Neural progenitor cell (in vitro differentiated cells): ENCODE results near the gene PGR. TPM values are rescaled to one million over a fixed set of nuclear protein-coding genes. Genes with fewer than 3 reads are reported as not detected.

ENCODE experiments used
- DNase-seq: peaks from one replicate; pipeline ENCODE4 v3.0.0-alpha.2; 2016; ENCODE audit warnings: low spot score
- H2AFZ ChIP-seq: fragments of 200-600 bp; sonication (generic); replicated peaks from 2 replicates; pipeline ENCODE4 v1.6.1; 2016; ENCODE audit warnings: antibody characterized with exemption
- H3F3A ChIP-seq: fragments of 200-600 bp; sonication (generic); 2 replicates; pipeline ENCODE4 v1.6.1; 2016; ENCODE audit warnings: antibody characterized with exemption, low read depth
- H3K27ac ChIP-seq: fragments of 200-600 bp; sonication (generic); 2 replicates; pipeline ENCODE4 v1.5.1; 2016; ENCODE audit warnings: mild to moderate bottlenecking
- H3K27me3 ChIP-seq: fragments of 200-600 bp; sonication (generic); 2 replicates; pipeline ENCODE4 v1.6.1; 2016; ENCODE audit warnings: mild to moderate bottlenecking, moderate library complexity
- H3K36me3 ChIP-seq: fragments of 200-600 bp; sonication (generic); 2 replicates; pipeline ENCODE4 v1.5.1; 2016
- H3K4me1 ChIP-seq: fragments of 200-600 bp; sonication (generic); 2 replicates; pipeline ENCODE4 v1.6.1; 2016; ENCODE audit warnings: mixed run types
- H3K4me2 ChIP-seq: fragments of 200-600 bp; sonication (generic); 2 replicates; pipeline ENCODE4 v1.6.1; 2016
- H3K4me3 ChIP-seq: fragments of 200-600 bp; sonication (generic); 2 replicates; pipeline ENCODE4 v1.5.1; 2016
- H3K79me2 ChIP-seq: fragments of 200-600 bp; sonication (generic); 2 replicates; pipeline ENCODE4 v1.6.1; 2016; ENCODE audit warnings: low read depth
- H3K9ac ChIP-seq: fragments of 200-600 bp; sonication (generic); 2 replicates; pipeline ENCODE4 v1.6.1; 2016
- H3K9me3 ChIP-seq: fragments of 200-600 bp; sonication (generic); 2 replicates; pipeline ENCODE4 v1.5.1; 2016; ENCODE audit warnings: low read depth
- H4K20me1 ChIP-seq: fragments of 200-600 bp; sonication (generic); 2 replicates; pipeline ENCODE4 v1.6.1; 2016; ENCODE audit warnings: low read depth
- H3K27ac Mint-ChIP-seq: 3 replicates; pipeline ENCODE4 v1.8.0; 2021; ENCODE audit warnings: mixed read lengths
- H3K27me3 Mint-ChIP-seq: 2 replicates; pipeline ENCODE4 v1.8.0; 2022; ENCODE audit warnings: low read depth, mild to moderate bottlenecking, inconsistent platforms, moderate library complexity, mixed read lengths; ENCODE audit not compliant: insufficient read depth
- H3K36me3 Mint-ChIP-seq: 3 replicates; pipeline ENCODE4 v1.8.0; 2021; ENCODE audit warnings: mixed read lengths
- H3K4me1 Mint-ChIP-seq: 3 replicates; pipeline ENCODE4 v1.8.0; 2021; ENCODE audit warnings: mixed read lengths
- H3K4me3 Mint-ChIP-seq: 3 replicates; pipeline ENCODE4 v1.8.0; 2021; ENCODE audit warnings: mild to moderate bottlenecking, moderate library complexity, mixed read lengths
- H3K9me3 Mint-ChIP-seq: 3 replicates; pipeline ENCODE4 v1.8.0; 2020; ENCODE audit warnings: mixed read lengths
- CTCF ChIP-seq: fragments of 200-600 bp; sonication (generic); IDR thresholded peaks from 2 replicates; pipeline ENCODE4 v1.5.1; 2017; ENCODE audit warnings: antibody characterized with exemption, mild to moderate bottlenecking
- EZH2 ChIP-seq: fragments of 200-600 bp; sonication (generic); IDR thresholded peaks from 2 replicates; pipeline ENCODE4 v1.6.1; 2017; ENCODE audit warnings: antibody characterized with exemption, mild to moderate bottlenecking, moderate library complexity
- EZH2phosphoT487 ChIP-seq: fragments of 200-600 bp; sonication (generic); IDR thresholded peaks from 2 replicates; pipeline ENCODE4 v1.6.1; 2017; ENCODE audit warnings: antibody characterized with exemption
- total RNA-seq: library from RNA; depleted of rRNA; stranded (reverse); fragments of >200 nt; gene quantifications from 2 replicates; pipeline ENCODE4 v1.2.3, GENCODE V29; 2015; ENCODE audit warnings: low replicate concordance

The PGR gene
- total RNA-seq, 1 donor from 2014 or later = 0.07 TPM

GRCh38 chr11:101011881-101012280 lies 117.7 kb downstream of the PGR start:
- Mint-ChIP-seq H3K36me3 (no peaks in the 10 kb centered on the region), H3K4me1 (peaks cover 4% of the 10 kb centered on the region), H3K4me3 (no peak overlapping the region), H3K9me3 (no peaks in the 10 kb centered on the region), H3K27ac (no peak overlapping the region), H3K27me3 (no peaks in the 10 kb centered on the region)
- TF ChIP-seq EZH2 (no peak), CTCF (no peak), EZH2phosphoT487 (no peak)
- Histone ChIP-seq H3K4me3 (no peak overlapping the region), H4K20me1 (no peaks in the 10 kb centered on the region), H3K4me1 (no peaks in the 10 kb centered on the region), H3K27me3 (no peaks in the 10 kb centered on the region), H3K36me3 (no peaks in the 10 kb centered on the region), H3K9me3 (no peaks in the 10 kb centered on the region), H3K27ac (no peak overlapping the region), H3K4me2 (no peak overlapping the region), H3K79me2 (no peaks in the 10 kb centered on the region), H2AFZ (no peak overlapping the region), H3F3A (no peaks in the 10 kb centered on the region), H3K9ac (no peak overlapping the region)
- no peak for DNase-seq

- no peak overlapping the region for H3K9ac ChIP-seq
- Mint-ChIP-seq H3K4me3 (no peak overlapping the region), H3K27ac (no peak overlapping the region), H3K9me3 (no peaks in the 10 kb centered on the region), H3K36me3 (no peaks in the 10 kb centered on the region), H3K4me1 (peaks cover 4% of the 10 kb centered on the region), H3K27me3 (no peaks in the 10 kb centered on the region)
- H3K4me2 ChIP-seq = no peak overlapping the region
- no peaks in the 10 kb centered on the region for H3K36me3 ChIP-seq
- H3K27me3 ChIP-seq = no peaks in the 10 kb centered on the region
- no peaks in the 10 kb centered on the region for H4K20me1 ChIP-seq
- no peak overlapping the region for H3K4me3 ChIP-seq
- no peaks in the 10 kb centered on the region for H3K4me1 ChIP-seq
- peak; percentile 24 for DNase-seq
- TF ChIP-seq EZH2 (no peak), CTCF (no peak), EZH2phosphoT487 (no peak)
- no peaks in the 10 kb centered on the region for H3K9me3 ChIP-seq
- no peak overlapping the region for H2AFZ ChIP-seq
- H3F3A ChIP-seq = no peaks in the 10 kb centered on the region
- H3K79me2 ChIP-seq = no peaks in the 10 kb centered on the region
- no peak overlapping the region for H3K27ac ChIP-seq
Measured at GRCh38 chr11:101010899-101011298, 118.7 kb downstream of the PGR start.

- H2AFZ ChIP-seq = no peak overlapping the region
- DNase-seq = no peak
- no peak overlapping the region for H3K4me2 ChIP-seq
- Mint-ChIP-seq H3K4me3 (no peak overlapping the region), H3K36me3 (no peaks in the 10 kb centered on the region), H3K9me3 (no peaks in the 10 kb centered on the region), H3K4me1 (peaks cover 4% of the 10 kb centered on the region), H3K27ac (no peak overlapping the region), H3K27me3 (no peaks in the 10 kb centered on the region)
- no peak overlapping the region for H3K27ac ChIP-seq
- H3K4me3 ChIP-seq = no peak overlapping the region
- H3K9me3 ChIP-seq = no peaks in the 10 kb centered on the region
- no peak overlapping the region for H3K9ac ChIP-seq
- H3K4me1 ChIP-seq = no peaks in the 10 kb centered on the region
- H3K27me3 ChIP-seq = no peaks in the 10 kb centered on the region
- H4K20me1 ChIP-seq = no peaks in the 10 kb centered on the region
- no peak for TF ChIP-seq CTCF
- TF ChIP-seq EZH2phosphoT487 = no peak
- no peak for TF ChIP-seq EZH2
- no peaks in the 10 kb centered on the region for H3F3A ChIP-seq
- no peaks in the 10 kb centered on the region for H3K36me3 ChIP-seq
- H3K79me2 ChIP-seq = no peaks in the 10 kb centered on the region
Measured at GRCh38 chr11:101009690-101010055, 119.9 kb downstream of the PGR start.
